DMS114 treated with DMSO at 0.1 percent for 48 hours (cell line): Measurements from ENCODE around the gene KCNJ12.

Experiments
- DNase-seq: peaks from one replicate; lab custom pipeline; 2025; ENCODE audit not compliant: unreplicated experiment; lab: John Stamatoyannopoulos, UW

Gene KCNJ12

DNA sequence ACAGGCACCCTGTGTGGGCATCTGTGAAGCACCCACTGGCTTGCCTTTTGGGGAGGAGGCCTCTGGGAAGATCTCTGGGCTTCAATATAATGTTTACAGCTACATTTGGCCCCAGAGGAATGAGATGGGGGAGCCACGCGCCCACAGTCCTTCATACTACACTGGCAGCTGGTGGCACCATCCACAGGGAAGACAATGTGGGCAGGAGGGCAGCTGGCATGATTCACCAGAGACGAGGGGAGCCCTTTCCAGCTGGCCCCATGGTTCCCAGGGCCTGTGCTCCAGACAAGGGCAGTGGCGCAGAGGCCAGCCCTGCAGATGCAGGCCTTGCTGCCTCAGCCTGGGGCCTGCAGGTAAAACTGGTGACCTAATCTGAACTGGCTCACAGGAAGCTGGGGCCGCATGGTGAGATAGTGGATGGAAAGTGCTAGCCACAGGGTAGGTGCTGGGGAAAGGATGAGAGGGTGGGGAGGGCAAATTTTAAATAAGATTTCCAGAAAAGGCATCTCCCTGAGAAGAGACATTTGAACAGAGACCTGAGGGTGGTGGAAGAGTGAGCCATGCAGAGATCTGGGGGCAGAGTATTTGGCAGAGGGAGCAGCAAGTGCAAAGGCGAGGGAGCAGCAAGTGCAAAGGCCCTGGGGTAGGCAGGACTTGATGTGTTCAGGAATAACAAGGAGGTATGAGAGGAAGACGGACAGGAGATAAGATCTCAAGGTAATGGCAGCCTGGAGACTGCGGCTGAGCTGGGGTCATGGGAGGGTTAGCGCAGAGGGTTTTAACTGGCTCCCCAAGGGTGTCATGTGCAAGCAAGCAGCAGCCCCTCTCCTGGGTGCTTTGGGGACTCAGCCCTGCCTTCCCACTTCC lies 12.1 kb upstream of the KCNJ12 start:
- DNase-seq, result no peak

DNA sequence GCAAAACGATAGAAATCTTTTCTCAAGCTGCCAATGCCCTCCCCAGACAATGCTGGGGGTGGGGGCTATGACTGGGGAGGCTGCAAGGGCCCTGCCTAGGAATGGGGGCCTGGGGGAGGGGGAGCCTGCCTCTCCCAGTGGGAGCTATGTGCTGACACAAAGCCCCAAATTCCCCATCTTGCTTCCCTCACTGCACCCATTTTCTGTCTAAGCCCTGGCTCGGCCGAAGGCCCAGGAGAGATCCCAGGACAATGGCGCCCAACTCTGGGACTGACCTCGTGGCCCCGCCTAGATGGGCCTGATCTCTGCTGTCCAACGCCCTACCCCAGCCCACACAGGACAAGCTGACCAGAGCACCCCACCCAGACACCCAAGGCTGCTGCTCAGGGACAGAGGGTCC lies 11.1 kb upstream of the KCNJ12 start:
- DNase-seq, result no peak

DNA sequence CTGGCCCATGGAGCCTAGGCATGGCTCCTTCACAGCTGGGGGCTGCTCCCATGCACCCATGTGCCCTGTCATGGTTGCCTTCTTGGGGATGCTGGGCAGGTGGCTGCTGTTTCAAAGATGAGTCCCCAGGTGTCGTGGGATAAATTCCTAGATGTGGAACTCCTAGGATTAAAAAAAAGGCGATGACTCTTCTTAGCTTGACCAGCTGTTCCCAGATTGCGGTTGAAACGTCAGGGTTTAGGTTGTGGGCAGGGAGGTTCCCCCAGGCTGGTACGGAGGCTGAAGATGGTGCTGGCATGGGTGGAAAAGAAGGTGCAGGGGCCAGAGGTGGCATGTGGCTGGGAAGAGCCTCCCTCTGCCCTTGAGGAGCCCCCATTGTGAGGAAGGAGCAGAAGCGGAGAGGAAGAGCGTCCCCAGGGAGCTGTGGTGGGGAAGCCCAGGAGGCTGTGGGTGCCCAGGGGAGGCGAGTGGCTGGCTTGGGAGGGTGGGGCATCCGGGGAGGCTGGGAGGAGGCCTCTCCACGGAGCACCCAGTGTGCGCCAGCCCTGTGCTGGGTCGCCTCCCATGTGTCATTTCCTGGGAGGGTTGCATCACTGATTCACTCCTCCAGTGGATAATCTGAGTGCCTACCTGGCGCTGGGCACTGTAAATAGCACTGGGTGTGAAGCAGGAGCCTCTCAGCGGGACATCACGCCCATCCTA lies 7.5 kb upstream of the KCNJ12 start:
- no peak for DNase-seq

DNA sequence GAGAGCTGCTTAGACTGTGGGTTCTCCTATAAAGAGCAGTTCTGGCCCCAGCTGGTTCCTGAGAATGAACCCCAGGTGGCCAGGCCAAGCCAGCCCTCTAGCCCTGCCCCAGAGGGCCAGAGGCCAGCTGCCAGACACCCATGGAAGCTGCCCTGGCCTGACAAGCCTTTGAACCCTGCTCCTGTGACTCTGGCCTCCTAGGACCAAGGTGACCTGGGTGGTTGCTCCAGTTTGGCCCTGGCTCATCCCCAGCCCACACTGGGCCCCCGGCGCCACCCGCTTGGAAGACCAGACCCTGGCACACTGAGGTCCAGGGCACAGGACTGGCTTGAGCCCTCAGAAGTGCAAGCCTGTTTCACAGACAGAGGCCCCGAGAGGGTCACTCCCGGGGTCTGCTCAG lies 6.8 kb upstream of the KCNJ12 start:
- DNase-seq, result no peak

DNA sequence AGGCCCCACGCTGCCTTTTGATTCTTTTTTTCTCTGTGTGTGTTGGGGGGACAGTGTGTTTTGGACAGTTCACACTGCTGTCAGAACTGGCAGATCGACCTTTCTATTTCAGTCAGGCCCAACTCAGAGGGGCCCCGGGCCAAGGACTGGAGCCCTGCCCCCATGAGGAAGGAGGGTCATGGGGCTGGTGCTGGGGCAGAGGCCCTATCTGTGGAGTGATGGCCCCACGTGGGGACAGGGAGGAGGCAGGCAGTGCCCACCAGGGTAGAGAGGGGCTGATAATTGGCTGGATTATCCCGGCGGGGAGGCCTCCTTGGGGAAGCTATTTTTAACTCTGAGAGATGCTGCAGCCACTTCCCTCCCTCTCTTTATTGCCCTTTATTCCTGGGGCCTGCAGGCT lies 5.7 kb upstream of the KCNJ12 start:
- DNase-seq, result no peak

DNA sequence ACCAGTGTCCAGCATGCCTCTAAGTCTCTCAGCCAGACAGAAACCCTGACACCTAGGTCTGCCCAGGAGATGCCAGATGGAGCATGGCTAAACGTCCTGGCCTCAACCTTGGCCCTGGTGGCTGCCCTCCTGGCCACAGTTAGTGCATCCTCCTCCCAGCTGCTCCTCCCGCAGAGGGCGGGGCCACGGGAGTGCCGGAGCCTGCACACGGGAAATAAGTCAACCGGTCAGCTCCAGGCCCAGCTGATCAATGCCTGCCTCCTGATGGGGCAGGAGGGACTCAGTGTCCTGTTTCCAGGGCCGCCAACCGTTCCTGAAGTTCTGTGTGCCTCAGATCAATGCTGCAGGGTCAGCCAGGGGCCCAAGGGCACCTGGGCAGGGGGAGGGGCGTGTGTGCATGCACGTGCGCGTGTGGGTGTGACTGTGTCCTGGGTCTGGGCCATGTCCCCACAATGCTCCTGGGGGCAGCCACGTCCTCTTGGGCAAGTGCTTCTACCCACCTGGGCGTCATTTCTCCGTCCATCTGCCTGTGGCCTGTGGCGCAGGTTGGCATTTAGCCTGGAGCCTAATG lies 4.6 kb upstream of the KCNJ12 start:
- DNase-seq, result no peak

DNA sequence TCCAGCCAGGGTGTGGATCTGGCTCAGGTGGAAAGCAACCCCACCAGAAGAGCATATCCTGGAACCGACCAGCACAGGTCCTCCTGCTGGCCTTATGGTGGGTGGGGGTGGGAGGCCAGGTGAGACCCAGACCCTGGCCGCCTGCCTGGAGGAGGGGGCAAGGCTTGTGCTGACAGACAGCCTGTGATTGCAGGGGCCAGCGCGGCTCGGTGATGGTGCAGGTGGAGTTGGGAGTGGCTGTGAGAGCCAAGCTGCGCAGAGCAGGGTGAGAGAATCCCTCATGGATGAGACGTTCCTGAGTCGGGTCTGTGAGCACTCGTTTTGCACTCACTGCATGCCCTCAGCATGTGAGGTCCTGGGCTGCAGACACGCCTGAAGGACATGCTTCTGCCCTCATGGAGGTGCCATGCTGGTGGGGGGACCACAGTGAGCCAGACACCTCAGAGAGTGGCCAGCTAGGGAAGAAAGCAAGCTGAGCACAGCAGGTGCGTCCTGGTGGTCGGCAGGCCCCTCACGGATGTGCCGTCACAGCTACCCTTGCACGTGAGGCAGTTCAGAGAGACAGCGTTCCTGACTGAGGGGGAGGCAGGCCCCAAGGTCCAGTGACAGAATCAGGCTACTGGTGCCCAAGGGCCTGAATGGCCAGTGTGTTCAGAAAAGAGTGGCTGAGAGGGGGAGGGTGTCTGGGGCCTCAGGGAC lies 3.8 kb upstream of the KCNJ12 start:
- no peak for DNase-seq

DNA sequence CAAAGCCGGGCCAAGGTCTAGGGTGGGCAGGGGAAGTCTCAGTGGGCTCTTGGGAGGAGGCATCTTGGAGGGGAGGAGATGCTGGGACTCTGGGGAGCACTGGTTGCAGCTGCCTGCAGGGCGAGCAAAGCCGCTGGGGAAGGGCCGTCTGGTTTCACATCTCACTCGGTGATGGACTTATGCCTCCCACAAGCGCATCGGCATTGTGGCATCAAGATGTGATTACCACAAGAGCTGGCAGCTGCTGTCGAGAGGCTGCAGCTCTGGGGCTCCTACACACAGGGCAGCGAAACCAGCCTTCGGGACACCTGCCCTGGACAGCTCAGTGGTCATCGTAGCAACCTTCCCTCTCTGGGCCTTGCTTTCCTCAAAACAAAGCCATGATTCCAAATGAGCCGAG lies 3.1 kb upstream of the KCNJ12 start:
- DNase-seq, result no peak

DNA sequence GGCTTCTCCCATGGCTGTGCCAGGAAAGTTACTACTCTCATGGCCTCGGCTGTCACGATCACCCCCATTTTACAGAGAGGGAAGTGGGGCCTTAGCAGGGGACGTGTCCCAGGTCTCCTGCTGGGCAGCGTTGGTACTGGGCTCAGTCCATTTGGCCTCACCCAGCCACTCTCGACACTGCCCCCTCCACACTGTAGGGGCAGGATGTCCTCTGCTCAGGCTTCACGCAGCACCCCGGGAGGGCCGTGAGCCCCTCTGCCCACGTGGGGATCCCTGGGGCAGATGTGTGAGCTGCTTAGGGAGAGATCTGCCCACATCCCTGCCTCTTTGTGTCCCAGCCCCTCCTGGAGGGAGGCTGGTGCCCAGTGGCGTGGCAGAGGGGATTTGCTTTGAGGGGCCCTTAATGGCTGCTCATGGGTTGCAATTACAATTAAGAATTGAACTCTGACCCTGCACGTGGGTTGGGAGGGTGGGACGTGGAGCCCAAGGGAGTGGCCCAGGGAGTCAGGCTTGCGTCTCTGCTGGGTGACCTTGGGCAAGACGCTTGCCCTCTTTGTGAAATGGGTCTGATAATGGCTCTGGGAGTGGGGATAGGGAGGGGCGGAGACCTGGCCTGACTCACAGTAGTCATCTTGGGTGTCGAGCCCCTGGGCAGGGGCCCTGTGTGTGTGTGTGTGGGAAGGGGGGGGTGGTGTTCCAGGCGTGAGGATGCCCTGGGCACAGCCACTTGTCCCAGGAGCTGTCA lies 2.3 kb upstream of the KCNJ12 start:
- DNase-seq, result no peak

DNA sequence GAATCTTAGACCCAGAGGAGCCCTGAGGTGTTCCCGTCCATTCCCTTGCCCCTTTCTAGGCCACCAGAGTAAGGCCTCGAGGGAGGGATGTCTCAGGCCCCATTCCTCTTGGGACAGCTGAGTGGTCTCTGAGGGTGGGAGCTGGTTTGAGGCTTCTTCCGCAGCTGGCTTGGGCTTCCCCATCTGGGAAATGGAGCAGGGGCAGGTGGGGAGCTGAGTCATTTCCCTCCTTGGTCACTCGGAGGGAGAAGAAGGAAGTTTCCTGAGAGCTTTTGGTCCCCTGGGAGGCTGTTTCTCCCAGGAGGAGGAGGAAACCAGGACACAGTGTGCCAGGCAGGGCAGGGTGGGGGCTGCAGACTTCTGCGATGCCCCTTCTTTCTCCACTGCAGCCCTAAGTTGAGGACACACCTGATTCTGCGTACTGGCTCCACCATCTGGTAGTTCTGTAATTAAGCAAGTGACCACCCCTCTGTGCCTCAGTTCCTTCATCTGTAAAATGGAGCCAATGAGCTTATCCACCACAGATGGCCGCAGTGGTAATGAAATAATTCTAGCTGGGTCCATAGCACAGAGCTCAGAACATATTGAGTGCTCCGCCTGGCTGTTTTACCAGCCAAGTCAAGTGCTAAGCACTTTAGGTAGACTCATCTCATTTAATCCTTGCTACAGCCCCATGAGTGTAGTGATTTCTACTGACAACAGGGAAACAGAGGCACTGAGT lies 1.6 kb upstream of the KCNJ12 start:
- no peak for DNase-seq

DNA sequence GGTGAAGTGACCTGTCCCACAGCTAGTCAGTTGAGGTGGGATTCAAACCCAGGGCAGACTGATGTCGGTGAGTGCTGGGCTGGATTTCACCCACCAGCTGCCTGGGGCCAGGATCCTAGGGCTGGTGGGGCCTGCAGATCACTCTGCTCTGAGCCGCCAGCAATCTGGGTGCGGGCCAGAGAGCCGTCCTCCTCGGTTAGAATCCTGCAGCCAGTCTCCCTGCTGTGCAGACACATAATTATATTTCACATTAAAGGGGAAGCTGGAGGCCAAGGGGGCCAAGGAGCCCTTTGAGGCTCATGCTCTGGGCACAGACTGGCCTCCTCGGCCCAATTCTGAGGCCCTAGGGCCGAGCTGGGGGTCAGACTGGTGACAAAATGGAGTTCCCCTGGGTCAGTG lies 996 bp upstream of the KCNJ12 start:
- no peak for DNase-seq

DNA sequence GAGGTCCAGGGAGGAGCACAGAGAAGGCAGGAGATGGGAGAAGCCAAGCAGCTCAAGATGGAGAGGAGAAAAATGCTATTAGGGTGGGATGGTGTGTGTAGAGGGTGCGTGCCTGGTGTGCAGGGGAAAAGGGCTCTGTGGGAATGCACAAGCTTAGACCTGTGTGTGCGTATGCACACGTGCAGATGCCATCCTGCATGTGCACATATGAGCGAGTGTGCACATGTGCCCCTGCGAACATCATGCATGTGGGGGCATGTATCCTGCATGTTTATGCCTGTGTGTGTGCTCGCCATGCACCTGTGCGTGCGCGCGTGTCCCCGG lies 438 bp upstream of the KCNJ12 start:
- no peak for DNase-seq

DNA sequence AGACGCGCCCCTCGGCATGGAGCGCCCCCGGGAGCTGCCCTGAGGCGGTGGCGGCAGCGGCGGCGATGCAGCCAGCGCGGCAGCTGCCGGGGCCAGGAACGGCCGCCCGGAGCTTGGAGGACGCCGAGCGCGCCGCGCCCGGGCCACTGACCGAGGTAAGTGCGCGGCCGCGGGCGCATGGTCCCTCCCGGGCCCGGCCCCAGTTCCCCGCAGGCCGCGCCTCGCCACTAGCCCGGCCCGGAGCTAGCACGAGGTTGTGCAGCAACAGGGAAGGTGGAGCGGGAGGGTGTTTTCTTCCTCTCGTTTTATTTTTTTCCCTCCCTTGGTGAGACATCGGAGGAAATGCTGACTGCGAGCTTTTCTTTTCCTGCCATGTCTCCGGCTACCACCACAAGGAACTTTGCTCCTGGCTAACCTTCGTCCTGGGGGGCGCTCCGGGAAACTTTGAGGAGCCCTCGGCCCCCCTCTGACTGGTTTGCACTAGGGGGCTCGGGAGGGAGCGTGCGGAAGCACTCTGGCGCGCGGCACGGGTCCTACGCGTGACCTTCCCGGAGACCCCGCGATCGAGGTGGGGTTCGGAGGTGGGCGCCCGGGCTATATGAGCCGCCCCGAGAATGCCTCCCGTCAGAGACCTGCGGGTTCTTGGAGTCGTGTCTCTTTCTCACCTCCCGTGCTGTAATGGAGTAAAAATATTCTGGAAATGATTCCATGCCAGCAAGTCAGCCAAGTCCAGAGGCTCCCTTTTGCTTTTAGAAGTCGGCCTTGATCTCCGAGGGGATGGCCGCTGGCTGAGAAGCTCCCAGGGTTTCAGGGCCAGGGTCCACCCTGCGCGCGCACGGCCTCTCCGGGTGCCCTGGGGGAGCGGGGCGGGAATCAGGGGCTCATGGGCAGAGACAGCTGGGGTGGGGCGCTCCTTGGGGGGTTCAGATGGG lies 868 bp downstream of the KCNJ12 start:
- no peak for DNase-seq

DNA sequence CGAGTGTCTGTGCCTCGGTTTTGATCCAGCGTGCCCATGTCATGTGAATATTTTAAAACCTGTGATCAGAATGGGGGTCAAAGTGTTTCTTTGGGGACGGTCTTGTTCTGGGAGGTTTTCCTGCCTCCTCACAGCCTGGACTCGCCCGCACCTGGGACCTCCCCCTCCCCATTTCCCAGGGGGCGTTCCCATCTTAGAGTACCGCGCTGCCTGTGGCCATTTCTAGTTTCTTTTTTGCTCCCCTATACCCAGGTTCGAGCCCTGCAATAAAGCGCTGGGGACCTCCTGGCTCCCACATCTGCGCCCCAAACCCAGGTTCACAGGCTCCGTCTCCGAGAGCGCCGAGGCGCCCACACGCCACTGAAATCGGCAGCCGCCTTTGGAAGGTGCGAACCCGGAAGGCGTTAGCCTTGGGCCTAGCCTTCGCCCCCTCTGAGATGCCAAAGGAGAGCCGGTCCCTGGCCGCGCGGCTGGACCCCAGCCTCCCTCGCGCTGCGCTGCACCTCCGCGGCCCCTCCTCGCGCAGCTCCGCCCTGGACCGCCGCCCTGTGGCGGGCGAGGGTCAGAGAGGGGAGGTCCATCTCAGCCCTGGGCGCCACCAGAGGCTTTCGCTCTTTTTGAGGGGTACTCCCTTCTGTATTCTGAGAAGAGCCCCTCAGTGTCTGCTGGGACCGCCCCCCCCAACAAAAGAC lies 1.7 kb downstream of the KCNJ12 start:
- no peak for DNase-seq

DNA sequence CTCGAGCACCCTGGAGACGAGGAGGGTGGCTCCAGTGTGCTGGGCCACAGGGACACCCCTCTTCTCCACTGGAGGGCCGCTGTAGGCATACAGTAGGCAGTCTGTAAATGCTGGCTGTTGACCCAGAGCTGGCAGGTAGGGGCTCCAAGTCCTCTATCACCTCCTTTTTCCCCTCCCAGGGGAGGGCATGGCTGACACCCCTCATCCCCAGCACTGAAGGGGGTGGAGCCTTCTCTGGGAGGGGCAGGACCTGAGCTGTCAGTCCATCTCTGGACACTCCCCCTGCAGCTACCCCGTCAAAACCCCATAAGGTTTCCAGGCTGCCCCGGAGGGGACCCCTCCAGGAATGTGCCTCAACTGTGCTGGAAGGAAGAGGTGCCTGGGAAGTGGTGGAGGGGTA lies 2.4 kb downstream of the KCNJ12 start:
- no peak for DNase-seq

DNA sequence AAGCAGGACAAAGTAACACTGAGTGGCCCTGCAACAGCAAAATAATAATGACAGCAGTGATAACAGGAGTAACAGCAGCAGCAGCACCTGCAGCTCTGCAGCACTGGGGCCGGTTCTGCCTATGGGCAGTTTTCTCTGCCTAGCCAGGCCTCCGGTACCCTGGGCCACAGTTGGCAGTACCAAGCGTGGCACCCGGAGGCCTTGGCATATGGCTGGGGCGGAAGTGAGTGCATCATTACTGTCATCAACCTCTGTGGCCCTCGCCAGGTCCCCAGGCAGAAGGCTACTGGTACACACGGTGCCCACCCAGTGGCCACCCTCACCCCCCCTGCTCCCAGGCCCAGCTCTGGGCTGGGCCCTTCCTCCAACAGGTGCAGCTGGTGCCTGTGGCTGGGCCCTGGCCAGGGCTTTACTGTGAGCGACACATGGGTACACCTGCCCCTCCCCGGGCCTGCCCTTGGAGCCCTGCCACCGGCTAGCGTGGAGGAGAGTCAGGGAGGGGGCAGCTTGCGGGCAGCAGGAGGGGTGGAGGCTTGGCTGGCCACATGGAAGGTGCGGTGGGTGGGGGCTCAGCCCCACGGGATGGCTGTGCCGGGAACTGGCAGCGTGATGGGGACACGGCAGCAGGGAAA lies 3.0 kb downstream of the KCNJ12 start:
- no peak for DNase-seq

DNA sequence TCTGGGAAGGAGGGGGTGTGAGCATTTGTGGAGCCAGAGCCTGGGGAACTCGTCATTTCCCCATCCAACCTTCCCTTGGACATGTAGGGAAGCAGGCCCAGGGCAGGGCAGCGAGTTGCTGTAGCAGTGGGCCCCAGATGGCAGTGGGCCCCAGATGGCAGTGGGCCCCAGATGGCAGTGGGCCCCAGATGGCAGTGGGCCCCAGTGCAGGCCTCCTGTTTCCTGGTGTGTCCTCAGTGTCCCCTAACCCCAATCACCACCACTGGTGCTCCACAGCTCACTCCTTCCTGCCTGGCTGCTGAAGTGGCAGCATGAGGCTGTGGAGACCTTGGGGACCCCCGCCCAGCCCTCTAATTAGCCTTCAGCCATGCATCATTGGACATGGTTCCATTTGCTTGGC lies 4.5 kb downstream of the KCNJ12 start:
- no peak for DNase-seq

DNA sequence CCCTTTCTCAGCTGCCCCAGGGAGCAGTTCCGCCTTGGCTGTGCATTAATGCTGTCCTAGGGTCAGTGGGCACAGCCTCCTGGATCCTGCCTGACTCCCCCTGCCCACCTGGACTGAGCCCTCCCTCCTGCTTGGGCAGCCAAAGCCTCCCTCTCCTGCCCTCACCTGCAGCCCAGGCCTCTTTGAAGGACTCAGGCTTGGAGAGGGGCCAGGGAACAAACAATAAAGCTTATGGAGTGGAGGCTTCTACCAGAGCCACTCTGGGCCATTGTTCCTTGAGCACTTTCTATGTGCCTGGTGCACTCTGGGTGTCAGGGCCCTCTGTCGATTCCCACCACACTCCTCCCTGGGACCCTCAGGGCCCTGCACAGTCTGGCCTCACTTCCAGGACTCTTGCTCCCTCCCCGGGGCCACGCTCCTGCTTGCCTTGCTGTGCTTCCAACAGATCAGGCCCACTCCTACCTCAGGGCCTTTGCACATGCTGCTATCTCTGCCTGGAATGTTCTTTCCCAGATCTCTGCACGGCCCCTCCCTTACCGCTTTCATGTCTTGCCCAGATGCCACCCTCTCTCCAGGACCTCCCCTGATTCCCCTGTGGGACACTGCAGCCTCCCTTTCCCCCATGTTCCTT lies 5.0 kb downstream of the KCNJ12 start:
- DNase-seq, result no peak
